SK-N-SH treated with all-trans-retinoic acid at 6 μM for 48 hours (cell line): Measurements from ENCODE around the gene GNL1.
"Not testable (repeated sequence)": the region's sequence is repeated elsewhere in the genome, so short reads cannot be mapped to it uniquely, and the experiment has no call there.

ENCODE experiments used
- ATAC-seq: fragments of 200-7000 bp; cut with Tn5 transposase; 3 replicates; pipeline ENCODE4 v1.9.1; 2020; ENCODE audit warnings: mild to moderate bottlenecking, moderate library complexity
- ARNTL ChIP-seq: fragments of 450-650 bp; formaldehyde crosslinking; IDR thresholded peaks from 2 replicates; pipeline ENCODE4 v1.5.0; 2020; ENCODE audit warnings: low read depth, mild to moderate bottlenecking, moderate library complexity, borderline replicate concordance
- BACH2 ChIP-seq: fragments of 250-450 bp; sonication (Bioruptor Pico); IDR thresholded peaks from 2 replicates; pipeline ENCODE4 v1.9.0; 2021; ENCODE audit warnings: mild to moderate bottlenecking, borderline replicate concordance
- CREB5 ChIP-seq: fragments of 250-450 bp; sonication (Bioruptor Pico); IDR thresholded peaks from 2 replicates; pipeline ENCODE4 v1.5.1; 2020; ENCODE audit warnings: low read depth, mild to moderate bottlenecking, moderate library complexity
- CSDC2 ChIP-seq: fragments of 250-450 bp; sonication (Bioruptor Pico); IDR thresholded peaks from 2 replicates; pipeline ENCODE4 v1.5.0; 2020; ENCODE audit warnings: mild to moderate bottlenecking, moderate library complexity
- CSRNP3 ChIP-seq: fragments of 250-450 bp; sonication (Bioruptor Pico); IDR thresholded peaks from 2 replicates; pipeline ENCODE4 v1.5.1; 2021; ENCODE audit warnings: mild to moderate bottlenecking, moderate library complexity
- ESRRG ChIP-seq: fragments of 250-450 bp; sonication (Bioruptor Pico); IDR thresholded peaks from 2 replicates; pipeline ENCODE4 v1.6.1; 2021; ENCODE audit warnings: mild to moderate bottlenecking
- GLIS3 ChIP-seq: fragments of 250-450 bp; sonication (Bioruptor Pico); IDR thresholded peaks from 2 replicates; pipeline ENCODE4 v1.5.0; 2020; ENCODE audit warnings: mild to moderate bottlenecking, moderate library complexity
- ISL1 ChIP-seq: fragments of 250-450 bp; sonication (Bioruptor Pico); IDR thresholded peaks from 2 replicates; pipeline ENCODE4 v2.1.2; 2022; ENCODE audit warnings: mild to moderate bottlenecking, moderate library complexity
- OSR1 ChIP-seq: fragments of 250-450 bp; sonication (Bioruptor Pico); IDR thresholded peaks from 2 replicates; pipeline ENCODE4 v1.8.0; 2022; ENCODE audit warnings: moderate library complexity, mild to moderate bottlenecking, inconsistent platforms
- PPARA ChIP-seq: fragments of 250-450 bp; sonication (Bioruptor Pico); IDR thresholded peaks from 2 replicates; pipeline ENCODE4 v1.5.0; 2020; ENCODE audit warnings: mild to moderate bottlenecking, borderline replicate concordance
- RARB ChIP-seq: fragments of 250-450 bp; sonication (Bioruptor Pico); IDR thresholded peaks from 2 replicates; pipeline ENCODE4 v1.8.0; 2021; ENCODE audit warnings: mild to moderate bottlenecking, moderate library complexity
- SNAI2 ChIP-seq: fragments of 250-450 bp; sonication (Bioruptor Pico); IDR thresholded peaks from 2 replicates; pipeline ENCODE4 v1.5.0; 2020; ENCODE audit warnings: mild to moderate bottlenecking, moderate library complexity
- TOX ChIP-seq: fragments of 250-450 bp; sonication (Bioruptor Pico); IDR thresholded peaks from 2 replicates; pipeline ENCODE4 v1.8.0; 2021; ENCODE audit warnings: mild to moderate bottlenecking, moderate library complexity, borderline replicate concordance
- ZC3H10 ChIP-seq: fragments of 250-450 bp; sonication (Bioruptor Pico); IDR thresholded peaks from 2 replicates; pipeline ENCODE4 v1.5.1; 2021; ENCODE audit warnings: mild to moderate bottlenecking, moderate library complexity
- ZFP3 ChIP-seq: fragments of 250-450 bp; sonication (Bioruptor Pico); IDR thresholded peaks from 2 replicates; pipeline ENCODE4 v1.5.0; 2020; ENCODE audit warnings: mild to moderate bottlenecking, moderate library complexity
- ZFP30 ChIP-seq: fragments of 450-650 bp; formaldehyde crosslinking; IDR thresholded peaks from 2 replicates; pipeline ENCODE4 v1.5.0; 2022; ENCODE audit warnings: mild to moderate bottlenecking, moderate library complexity
- ZNF565 ChIP-seq: fragments of 450-650 bp; formaldehyde crosslinking; conservative IDR thresholded peaks from 2 replicates; pipeline ENCODE4 v1.5.0; 2020; ENCODE audit warnings: low read depth, mild to moderate bottlenecking, moderate library complexity
- ZNF70 ChIP-seq: fragments of 450-650 bp; formaldehyde crosslinking; IDR thresholded peaks from 2 replicates; pipeline ENCODE4 v1.5.0; 2020; ENCODE audit warnings: mild to moderate bottlenecking, moderate library complexity
- ZNF8 ChIP-seq: fragments of 450-650 bp; formaldehyde crosslinking; IDR thresholded peaks from 2 replicates; pipeline ENCODE4 v1.5.0; 2020; ENCODE audit warnings: mild to moderate bottlenecking, moderate library complexity
- TF ChIP-seq, protein P1 (sequence below): fragments of 250-450 bp; sonication (Bioruptor Pico); IDR thresholded peaks from 2 replicates; pipeline ENCODE4 v1.8.0; 2021; ENCODE audit warnings: low read depth, mild to moderate bottlenecking, moderate library complexity, borderline replicate concordance

The GNL1 gene

DNA sequence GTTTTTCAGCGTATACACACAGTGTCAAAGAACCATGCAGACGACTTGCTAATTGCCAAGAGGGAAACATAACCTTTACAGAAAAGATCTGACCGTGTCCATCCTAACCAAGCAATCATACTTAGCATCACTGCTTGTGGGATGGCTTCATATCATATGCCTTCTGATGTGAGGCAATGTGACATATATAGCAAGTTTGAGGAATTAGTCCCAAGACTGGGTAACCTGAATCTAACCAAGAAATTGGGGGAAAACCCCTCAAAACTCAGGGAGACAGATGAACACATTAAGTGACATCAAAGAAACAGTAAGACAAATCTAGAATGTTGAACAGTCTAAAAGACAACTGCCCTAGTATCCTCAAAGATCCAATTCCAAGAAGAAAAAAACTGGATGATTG is 18.4 kb downstream of the GNL1 start (continued):
- TF ChIP-seq, protein P1, sequence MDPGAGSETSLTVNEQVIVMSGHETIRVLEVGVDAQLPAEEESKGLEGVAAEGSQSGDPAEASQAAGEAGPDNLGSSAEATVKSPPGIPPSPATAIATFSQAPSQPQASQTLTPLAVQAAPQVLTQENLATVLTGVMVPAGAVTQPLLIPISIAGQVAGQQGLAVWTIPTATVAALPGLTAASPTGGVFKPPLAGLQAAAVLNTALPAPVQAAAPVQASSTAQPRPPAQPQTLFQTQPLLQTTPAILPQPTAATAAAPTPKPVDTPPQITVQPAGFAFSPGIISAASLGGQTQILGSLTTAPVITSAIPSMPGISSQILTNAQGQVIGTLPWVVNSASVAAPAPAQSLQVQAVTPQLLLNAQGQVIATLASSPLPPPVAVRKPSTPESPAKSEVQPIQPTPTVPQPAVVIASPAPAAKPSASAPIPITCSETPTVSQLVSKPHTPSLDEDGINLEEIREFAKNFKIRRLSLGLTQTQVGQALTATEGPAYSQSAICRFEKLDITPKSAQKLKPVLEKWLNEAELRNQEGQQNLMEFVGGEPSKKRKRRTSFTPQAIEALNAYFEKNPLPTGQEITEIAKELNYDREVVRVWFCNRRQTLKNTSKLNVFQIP, result no peak
- TF ChIP-seq, all 23 proteins: peak for 0

DNA sequence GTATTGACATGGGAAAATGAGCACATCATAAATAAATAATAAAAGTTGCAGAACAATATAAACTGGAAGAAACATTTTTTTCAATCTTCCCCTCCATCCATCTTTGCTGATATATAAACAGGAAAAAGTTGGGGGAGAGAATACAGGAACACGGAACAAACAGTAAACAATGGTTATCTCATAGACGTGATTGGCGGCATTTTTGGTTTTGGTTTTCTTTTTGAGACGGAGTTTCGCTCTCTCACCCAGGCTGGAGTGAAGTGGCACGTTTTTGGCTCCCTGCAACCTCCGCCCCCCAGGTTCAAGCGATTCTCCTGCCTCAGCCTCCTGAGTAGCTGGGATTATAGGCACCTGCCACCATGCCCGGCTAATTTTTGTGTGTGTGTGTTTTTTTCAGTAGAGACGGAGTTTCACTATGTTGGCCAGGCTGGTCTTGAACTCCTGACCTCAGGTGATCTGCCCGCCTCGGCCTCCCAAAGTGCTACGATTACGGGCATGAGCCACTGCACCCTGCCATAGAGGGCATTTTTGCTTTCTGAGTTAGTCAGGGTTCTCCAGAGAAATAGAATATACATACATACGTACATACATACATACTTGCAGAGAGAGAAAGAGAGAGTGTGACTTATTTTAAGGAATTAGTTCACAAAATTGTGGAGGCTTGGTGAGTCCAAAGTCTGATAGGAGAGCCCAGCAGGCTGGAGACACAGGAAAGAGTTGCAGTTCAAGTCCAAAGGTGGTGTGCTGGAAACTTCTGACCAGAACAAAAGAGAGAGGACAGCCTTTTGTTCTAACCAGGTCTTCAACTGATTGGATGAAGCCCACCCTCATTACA is 22.6 kb downstream of the GNL1 start:
- ATAC-seq, result no peak
- TF ChIP-seq ZFP3 (CRISPR knock-in tag) (no peak), ISL1 (CRISPR knock-in tag) (no peak), OSR1 (no peak), ZNF565 (CRISPR knock-in tag) (no peak), ZNF8 (no peak), CREB5 (no peak), GLIS3 (CRISPR knock-in tag) (no peak), ZC3H10 (CRISPR knock-in tag) (no peak), RARB (no peak), ESRRG (CRISPR knock-in tag) (no peak), SNAI2 (CRISPR knock-in tag) (no peak)

DNA sequence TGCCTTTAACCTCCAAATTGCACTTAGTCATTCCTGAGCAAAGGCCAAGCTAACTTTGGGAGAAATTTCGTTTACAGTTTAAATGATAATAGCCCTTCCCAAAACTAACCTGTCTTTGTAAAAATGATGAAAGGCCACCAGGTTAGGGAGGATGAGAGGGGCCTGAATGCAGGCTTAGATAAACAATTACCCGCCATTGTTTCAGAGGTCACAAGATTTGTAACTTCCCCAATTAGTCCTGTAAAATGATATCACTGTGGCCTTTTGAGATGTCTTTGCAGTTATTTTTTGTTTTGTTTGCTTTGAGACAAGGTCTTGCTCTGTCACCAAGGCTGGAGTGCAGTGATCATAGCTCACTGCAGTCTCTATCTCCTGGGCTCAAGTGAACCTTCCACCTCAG is 26.3 kb downstream of the GNL1 start:
- TF ChIP-seq ZC3H10 (CRISPR knock-in tag) (no peak), CSRNP3 (CRISPR knock-in tag) (no peak), ZNF70 (CRISPR knock-in tag) (no peak), ISL1 (CRISPR knock-in tag) (no peak), ZFP30 (CRISPR knock-in tag) (no peak), SNAI2 (CRISPR knock-in tag) (no peak), ESRRG (CRISPR knock-in tag) (no peak), BACH2 (CRISPR knock-in tag) (no peak), ARNTL (CRISPR knock-in tag) (no peak), GLIS3 (CRISPR knock-in tag) (no peak)
- no peak for ATAC-seq

DNA sequence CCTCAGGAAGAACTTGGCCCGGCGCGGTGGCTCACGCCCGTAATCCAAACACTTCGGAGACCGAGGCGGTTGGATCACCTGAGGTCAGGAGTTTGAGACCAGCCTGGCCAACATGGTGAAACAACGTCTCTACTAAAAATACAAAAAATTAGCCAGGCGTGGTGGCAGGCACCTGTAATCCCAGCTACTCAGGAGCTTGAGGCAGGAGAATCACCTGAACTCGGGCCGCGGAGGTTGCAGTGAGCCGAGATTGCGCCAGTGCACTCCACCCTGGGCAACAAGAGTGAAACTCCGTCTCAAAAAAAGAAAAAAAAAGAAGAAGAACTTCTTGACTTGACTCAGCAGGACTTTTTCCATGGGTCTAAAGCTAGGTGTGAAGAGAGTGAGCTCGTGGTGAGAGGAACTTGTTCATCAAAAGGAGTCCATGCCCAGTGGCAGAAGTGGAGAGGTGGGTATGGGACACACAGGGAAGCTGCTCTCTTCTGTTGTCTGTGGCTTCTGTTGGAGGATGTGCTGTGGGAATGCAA is 26.9 kb downstream of the GNL1 start:
- not testable (repeated sequence) for ATAC-seq

- ATAC-seq, result not testable (repeated sequence)
Observed at GRCh38 chr6:30526444-30526843, 29.8 kb downstream of the GNL1 start.

- not testable (repeated sequence) for ATAC-seq
Observed at GRCh38 chr6:30521952-30522351, 34.3 kb downstream of the GNL1 start.

GRCh38 chr6:30521082-30521481 is 35.2 kb downstream of the GNL1 start:
- peak; percentile 27; the same call in 2 of the 3 replicates for ATAC-seq

- no peak for ATAC-seq
- TF ChIP-seq CSRNP3 (CRISPR knock-in tag) (no peak), TOX (CRISPR knock-in tag) (no peak), SNAI2 (CRISPR knock-in tag) (no peak), CREB5 (no peak), PPARA (CRISPR knock-in tag) (no peak), CSDC2 (no peak), ISL1 (CRISPR knock-in tag) (no peak)
- TF ChIP-seq, protein P1, result no peak
Observed at GRCh38 chr6:30520522-30520921, 35.8 kb downstream of the GNL1 start.
